T-cell (primary cell): Measurements from ENCODE around the gene MSANTD1. TPM values are rescaled to one million over a fixed set of nuclear protein-coding genes. Genes with fewer than 3 reads are reported as not detected.

Experiments used
- ATAC-seq, 4 experiments: fragments of 200-7000 bp in 3 of 4; fragments of 150-1000 bp in 1 of 4; cut with Tn5 transposase; replicated peaks in 1 of 4; 1 replicate in 3 of 4; 2 replicates in 1 of 4; pipeline ENCODE4 v1.10.0; 2021; ENCODE audit warnings: moderate library complexity in 3 of 4, mild to moderate bottlenecking in 2 of 4, moderate number of reproducible peaks in 1 of 4
- CTCF ChIA-PET, 2 donors: fragments of 300-600 bp; sonication (Branson Sonifier 250); formaldehyde crosslinking; loops; one replicate each; lab custom pipeline; 2022; ENCODE audit warnings: antibody characterized with exemption in 2 of 2; lab: Charles Lee
- POLR2A ChIA-PET, 2 donors: fragments of 300-600 bp; sonication (Branson Sonifier 250); formaldehyde crosslinking; loops; one replicate each; lab custom pipeline; 2022; ENCODE audit warnings: antibody characterized with exemption in 2 of 2; lab: Charles Lee
- DNase-seq, 35 experiments: peaks; one replicate each; pipeline versions ENCODE4 v3.0.0 to v3.0.0-alpha.2; 2013 to 2023
- H3K27ac ChIP-seq: one replicate; pipeline ENCODE4 v1.5.1; 2013; ENCODE audit warnings: low read length
- H3K27me3 ChIP-seq, 2 experiments: replicated peaks in 1 of 2; 1 replicate in 1 of 2; 2 replicates in 1 of 2; pipeline versions ENCODE4 v1.6.1 to v1.7.0; 2013; ENCODE audit warnings: low read length in 1 of 2, mixed read lengths in 1 of 2; ENCODE audit not compliant: control insufficient read depth in 2 of 2, insufficient read depth in 2 of 2; ENCODE audit errors: extremely low read depth in 1 of 2
- H3K36me3 ChIP-seq, 2 donors: 1 replicate in 1 of 2; 2 replicates in 1 of 2; pipeline versions ENCODE4 v1.6.1 to v1.7.0; 2013; ENCODE audit warnings: low read length in 1 of 2; ENCODE audit not compliant: control insufficient read depth in 2 of 2, insufficient read depth in 1 of 2; ENCODE audit errors: extremely low read depth in 1 of 2
- H3K4me1 ChIP-seq, 2 experiments: 1 replicate in 1 of 2; 2 replicates in 1 of 2; pipeline versions ENCODE4 v1.6.1 to v1.7.0; 2013; ENCODE audit warnings: low read length in 2 of 2, mixed read lengths in 1 of 2; ENCODE audit not compliant: insufficient read depth in 2 of 2, control insufficient read depth in 1 of 2; ENCODE audit errors: extremely low read depth in 1 of 2
- H3K4me3 ChIP-seq, 2 donors: 1 replicate in 1 of 2; 2 replicates in 1 of 2; pipeline versions ENCODE4 v1.5.1 to v1.7.0; 2013; ENCODE audit warnings: mild to moderate bottlenecking in 2 of 2, low read length in 1 of 2, moderate library complexity in 1 of 2; ENCODE audit not compliant: control insufficient read depth in 1 of 2; ENCODE audit errors: extremely low read depth in 1 of 2
- H3K9me3 ChIP-seq: 2 replicates; pipeline ENCODE4 v1.7.0; 2013
- H3K27ac Mint-ChIP-seq, 2 donors: one replicate each; pipeline ENCODE4 v1.8.0; 2020 to 2021; ENCODE audit warnings: mild to moderate bottlenecking in 2 of 2, mixed read lengths in 2 of 2
- H3K27me3 Mint-ChIP-seq, 2 donors: one replicate each; pipeline ENCODE4 v1.8.0; 2021 to 2022; ENCODE audit warnings: mixed read lengths in 2 of 2
- H3K36me3 Mint-ChIP-seq: one replicate; pipeline ENCODE4 v1.8.0; 2021; ENCODE audit warnings: mixed read lengths
- H3K4me1 Mint-ChIP-seq, 3 donors: one replicate each; pipeline ENCODE4 v1.8.0; 2020 to 2022; ENCODE audit warnings: mixed read lengths in 3 of 3, mild to moderate bottlenecking in 1 of 3
- H3K4me3 Mint-ChIP-seq, 3 donors: one replicate each; pipeline ENCODE4 v1.8.0; 2020 to 2022; ENCODE audit warnings: mild to moderate bottlenecking in 3 of 3, mixed read lengths in 3 of 3, moderate library complexity in 3 of 3
- H3K9me3 Mint-ChIP-seq, 3 donors: one replicate each; pipeline ENCODE4 v1.8.0; 2020 to 2022; ENCODE audit warnings: mixed read lengths in 3 of 3
- WGBS: methylation state at CpG from one replicate; pipeline ENCODE4 v1.1.5; 2013; ENCODE audit warnings: missing lambda C conversion rate; ENCODE audit not compliant: insufficient coverage; 5-methylcytosine and 5-hydroxymethylcytosine counted together
- total RNA-seq, 35 experiments: library from RNA in 6 of 35; stranded (reverse) in 6 of 35; fragments of 120-200 nt in 1 of 35; gene quantifications; one replicate each; pipeline versions ENCODE4 v1.2.1 to v1.2.4 and lab custom pipeline; 2013 to 2026

Gene MSANTD1
- total RNA-seq, 5 donors from 2014 or later (not counting 1 experiment from before 2014, with no cell fraction given) = 0.60 to 2.5 (median 1.6) TPM

GRCh38 chr4:3303923-3304710 lies 55.2 kb downstream of the MSANTD1 start:
- Histone ChIP-seq H3K4me1 (peaks cover 49 to 68% of the 10 kb centered on the region in 2 experiments), H3K27ac (no peak overlapping the region), H3K36me3 (no peaks in the 10 kb centered on the region), H3K4me3 (no peak overlapping the region), H3K9me3 (no peaks in the 10 kb centered on the region), H3K27me3 (peaks cover 0 to 23% of the 10 kb centered on the region in 2 experiments)
- Mint-ChIP-seq H3K27ac (no peak overlapping the region), H3K4me1 (peaks cover 67 to 75% (median 70%) of the 10 kb centered on the region in 3 donors), H3K27me3 (no peaks in the 10 kb centered on the region), H3K4me3 (peak overlapping the region in 1 of 3 donors; percentile 95), H3K9me3 (no peaks in the 10 kb centered on the region), H3K36me3 (no peaks in the 10 kb centered on the region)
- ChIA-PET POLR2A (no interaction called here), CTCF (interaction anchor here in 1 of 2 donors (0.5 kb wide), 1 partner anchor 20 kb away, joined by 5 read pairs; no protein-coding TSS in a partner anchor)
- WGBS = 94% methylated on average over 5 of the region's 15 CpGs
- no peak for DNase-seq
- no peak for ATAC-seq

- H3K27ac ChIP-seq = peak overlapping the region; percentile 29
- Mint-ChIP-seq H3K27ac (peak overlapping the region in 1 of 2 donors; percentile 74), H3K4me3 (peak overlapping the region in 1 of 3 donors; percentile 95), H3K9me3 (no peaks in the 10 kb centered on the region), H3K36me3 (no peaks in the 10 kb centered on the region), H3K27me3 (no peaks in the 10 kb centered on the region), H3K4me1 (peaks cover 60 to 66% (median 61%) of the 10 kb centered on the region in 3 donors)
- H3K27me3 ChIP-seq = peaks cover 0 to 23% of the 10 kb centered on the region in 2 experiments
- H3K4me1 ChIP-seq = peaks cover 45 to 63% of the 10 kb centered on the region in 2 experiments
- 93% methylated on average over 20 of the region's 25 CpGs for WGBS
- no peaks in the 10 kb centered on the region for H3K36me3 ChIP-seq
- ChIA-PET CTCF (interaction anchor here in 1 of 2 donors (0.5 kb wide), 1 partner anchor 19 kb away, joined by 5 read pairs; no protein-coding TSS in a partner anchor), POLR2A (no interaction called here)
- H3K4me3 ChIP-seq = peak overlapping the region in 1 of 2 donors; percentile 18
- ATAC-seq (no peak), DNase-seq (no peak)
- no peaks in the 10 kb centered on the region for H3K9me3 ChIP-seq
Measured at GRCh38 chr4:3304831-3305609, 56.1 kb downstream of the MSANTD1 start.

- Histone ChIP-seq H3K9me3 (no peaks in the 10 kb centered on the region), H3K27me3 (peaks cover 0 to 23% of the 10 kb centered on the region in 2 experiments), H3K36me3 (no peaks in the 10 kb centered on the region), H3K4me1 (peaks cover 42 to 55% of the 10 kb centered on the region in 2 experiments), H3K27ac (peak overlapping the region; percentile 29), H3K4me3 (no peak overlapping the region)
- ATAC-seq = no peak
- ChIA-PET CTCF (no interaction called here), POLR2A (no interaction called here)
- peaks cover 57 to 68% (median 58%) of the 10 kb centered on the region in 3 donors for H3K4me1 Mint-ChIP-seq
- no peaks in the 10 kb centered on the region for H3K9me3 Mint-ChIP-seq
- 76% methylated on average over 9 of the region's 9 CpGs for WGBS
- peak overlapping the region in 1 of 3 donors; percentile 95 for H3K4me3 Mint-ChIP-seq
- H3K27ac Mint-ChIP-seq = peak overlapping the region in 1 of 2 donors; percentile 74
- peak in 11 of 35 experiments; percentile 14 to 40 (median 30) for DNase-seq
- H3K36me3 Mint-ChIP-seq = no peaks in the 10 kb centered on the region
- H3K27me3 Mint-ChIP-seq = no peaks in the 10 kb centered on the region
Measured at GRCh38 chr4:3305610-3306371, 56.8 kb downstream of the MSANTD1 start.

Other genes with a start within 250 kb of the MSANTD1 start
- gene HTT-AS, start 174.6 kb upstream of the MSANTD1 start, total RNA-seq = not detected
- gene HTT, start 174.5 kb upstream of the MSANTD1 start, total RNA-seq = 10 to 100 TPM; 60.3 to 97.1 (median 71.4) TPM
- 10 to 100 TPM in 3 of 5 donors, 1 to 10 TPM in 2; 6.4 to 15.3 (median 10.5) TPM for gene RGS12, start 43.9 kb downstream of the MSANTD1 start, total RNA-seq
- under 1 TPM in 3 of 5 donors, not detected in 2; 0.33 to 0.73 (median 0.70) TPM for gene HGFAC, start 192.8 kb downstream of the MSANTD1 start, total RNA-seq
- gene DOK7, start 214.1 kb downstream of the MSANTD1 start, total RNA-seq = under 1 TPM in 3 of 5 donors, not detected in 2; 0.22 to 0.58 (median 0.36) TPM